ENCODE measurements around the gene CCL18.
"Not testable (repeated sequence)": the region's sequence is repeated elsewhere in the genome, so short reads cannot be mapped to it uniquely, and the experiment has no call there.

Gene CCL18

DNA sequence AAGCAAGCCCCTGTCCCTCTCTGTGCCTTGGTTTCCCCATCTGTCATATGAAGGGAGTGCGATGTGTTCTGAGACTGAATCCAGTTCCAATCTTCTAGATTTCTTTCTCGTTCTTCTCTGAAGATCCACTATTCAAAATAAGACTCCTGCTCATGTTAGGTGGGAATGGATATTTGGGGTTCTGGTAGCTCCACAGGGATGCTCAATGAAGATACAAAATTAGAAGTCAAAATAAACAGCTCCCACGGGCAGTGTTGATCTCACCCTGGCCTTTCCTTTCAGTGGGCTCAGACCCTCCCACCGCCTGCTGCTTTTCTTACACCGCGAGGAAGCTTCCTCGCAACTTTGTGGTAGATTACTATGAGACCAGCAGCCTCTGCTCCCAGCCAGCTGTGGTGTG lies 40.2 kb downstream of the CCL18 start:
- not testable (repeated sequence) for DNase-seq (ENCODE audit: low read depth)

GRCh38 chr17:36104701-36105181 lies 40.7 kb downstream of the CCL18 start:
- no peak for DNase-seq (ENCODE audit: low read depth)

- DNase-seq (ENCODE audit: low read depth): no peak
Observed at GRCh38 chr17:36105781-36106492, 41.9 kb downstream of the CCL18 start.

- DNase-seq (ENCODE audit: low read depth): no peak
Observed at GRCh38 chr17:36106493-36106835, 42.4 kb downstream of the CCL18 start.

DNA sequence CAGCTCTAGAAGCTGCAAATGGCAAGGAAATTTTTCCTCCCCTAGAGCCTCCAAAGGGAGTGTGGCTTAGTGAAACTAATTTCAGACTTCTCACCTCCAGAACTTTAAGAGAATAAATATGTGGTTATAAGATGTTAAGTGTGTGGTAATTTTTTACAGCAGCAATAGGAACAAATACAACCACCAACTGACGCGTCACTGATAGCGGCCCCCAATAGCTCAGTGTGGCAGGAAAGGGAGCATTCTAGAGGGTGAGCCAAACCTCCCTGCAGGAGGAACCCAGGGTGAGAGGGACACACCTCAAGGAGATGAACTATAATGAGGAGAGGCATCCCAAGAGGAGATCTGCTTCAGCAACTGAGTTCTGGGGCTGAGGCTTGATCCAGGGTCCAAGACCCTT lies 43.6 kb downstream of the CCL18 start:
- no peak for DNase-seq (ENCODE audit: low read depth)

GRCh38 chr17:36108265-36108664 lies 44.2 kb downstream of the CCL18 start:
- DNase-seq (ENCODE audit: low read depth): not testable (repeated sequence)

GRCh38 chr17:36111068-36111490 lies 47.0 kb downstream of the CCL18 start:
- no peak for DNase-seq (ENCODE audit: low read depth)

DNA sequence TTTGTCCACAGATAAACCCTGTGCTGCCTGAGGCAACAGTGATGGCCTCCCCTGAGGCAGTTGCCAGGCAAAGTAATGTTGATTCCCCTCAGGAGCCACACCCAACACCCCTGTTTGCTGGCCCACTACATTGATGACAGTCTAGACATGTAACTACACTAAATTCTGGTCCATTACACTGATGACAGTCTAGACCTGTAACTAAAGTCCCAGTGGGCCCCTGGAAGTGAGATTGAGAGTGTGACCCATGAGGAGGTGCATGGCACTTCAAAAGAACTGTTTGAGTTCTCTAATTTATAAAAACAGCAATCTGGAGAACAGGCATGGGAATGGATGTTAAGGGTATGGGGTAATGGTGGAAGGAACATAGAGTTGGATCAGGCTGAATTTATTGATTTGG lies 48.5 kb downstream of the CCL18 start:
- DNase-seq (ENCODE audit: low read depth): no peak

DNA sequence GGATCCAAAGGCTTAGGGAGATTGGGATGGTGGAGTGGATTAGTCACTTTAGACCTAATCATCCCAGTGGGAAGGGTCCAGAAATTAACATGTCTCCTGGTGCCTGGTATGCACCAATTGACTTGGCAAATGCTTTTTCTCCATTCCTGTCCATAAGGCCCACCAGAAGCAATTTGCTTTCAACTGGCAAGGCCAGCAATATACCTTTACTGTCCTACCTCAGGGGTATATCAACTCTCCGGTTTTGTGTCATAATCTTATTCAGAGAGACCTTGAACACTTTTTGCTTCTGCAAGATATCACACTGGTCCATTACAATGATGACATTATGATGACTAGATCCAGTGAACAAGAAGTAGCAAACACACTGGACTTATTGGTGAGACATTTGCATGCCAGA lies 49.1 kb downstream of the CCL18 start:
- not testable (repeated sequence) for DNase-seq (ENCODE audit: low read depth)

GRCh38 chr17:36114971-36115648 lies 51.0 kb downstream of the CCL18 start:
- DNase-seq (ENCODE audit: low read depth): not testable (repeated sequence)

GRCh38 chr17:36115649-36115977 lies 51.5 kb downstream of the CCL18 start:
- not testable (repeated sequence) for DNase-seq (ENCODE audit: low read depth)

DNA sequence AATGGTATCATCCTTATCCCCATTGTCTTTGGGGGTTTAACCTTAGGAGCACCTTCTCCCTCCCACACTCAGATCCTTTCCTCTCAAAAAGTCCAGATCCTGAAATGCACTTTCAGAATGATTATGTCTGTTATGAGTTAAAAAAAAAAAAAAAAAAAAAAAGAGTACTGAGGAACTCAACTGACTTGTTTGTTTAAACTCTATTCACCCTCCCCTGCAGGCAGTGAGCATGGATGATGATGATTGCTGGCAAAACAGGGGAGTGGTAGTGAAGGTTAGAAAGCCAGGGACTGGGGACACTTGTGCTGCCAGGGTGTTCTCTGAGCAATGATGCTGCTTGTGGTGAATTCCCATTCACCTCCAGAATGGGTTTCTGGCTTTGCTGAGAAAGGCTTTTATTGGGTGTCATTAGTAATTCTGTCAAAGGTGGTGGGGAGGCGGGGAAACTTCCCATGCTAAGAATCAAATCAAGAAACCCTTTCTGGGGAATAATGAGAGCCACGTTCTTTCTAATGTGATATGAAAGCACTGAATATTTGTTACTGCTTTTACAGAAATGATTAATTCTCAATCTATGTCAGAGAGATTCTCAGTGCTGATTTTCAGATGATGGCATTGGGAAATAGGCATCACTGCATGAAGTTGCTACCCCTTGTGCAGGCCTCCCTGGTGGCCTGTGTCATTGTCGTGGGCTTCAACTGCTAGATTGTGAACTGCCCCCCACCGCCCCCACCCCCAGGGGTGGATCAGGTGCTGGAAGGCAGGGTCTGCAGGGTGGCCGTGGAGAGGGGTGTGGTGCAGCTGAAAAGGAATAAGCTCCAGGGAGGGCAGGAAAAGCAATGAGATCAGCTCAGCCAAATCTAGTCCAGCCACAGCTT lies 53.7 kb downstream of the CCL18 start:
- DNase-seq (ENCODE audit: low read depth): no peak

DNA sequence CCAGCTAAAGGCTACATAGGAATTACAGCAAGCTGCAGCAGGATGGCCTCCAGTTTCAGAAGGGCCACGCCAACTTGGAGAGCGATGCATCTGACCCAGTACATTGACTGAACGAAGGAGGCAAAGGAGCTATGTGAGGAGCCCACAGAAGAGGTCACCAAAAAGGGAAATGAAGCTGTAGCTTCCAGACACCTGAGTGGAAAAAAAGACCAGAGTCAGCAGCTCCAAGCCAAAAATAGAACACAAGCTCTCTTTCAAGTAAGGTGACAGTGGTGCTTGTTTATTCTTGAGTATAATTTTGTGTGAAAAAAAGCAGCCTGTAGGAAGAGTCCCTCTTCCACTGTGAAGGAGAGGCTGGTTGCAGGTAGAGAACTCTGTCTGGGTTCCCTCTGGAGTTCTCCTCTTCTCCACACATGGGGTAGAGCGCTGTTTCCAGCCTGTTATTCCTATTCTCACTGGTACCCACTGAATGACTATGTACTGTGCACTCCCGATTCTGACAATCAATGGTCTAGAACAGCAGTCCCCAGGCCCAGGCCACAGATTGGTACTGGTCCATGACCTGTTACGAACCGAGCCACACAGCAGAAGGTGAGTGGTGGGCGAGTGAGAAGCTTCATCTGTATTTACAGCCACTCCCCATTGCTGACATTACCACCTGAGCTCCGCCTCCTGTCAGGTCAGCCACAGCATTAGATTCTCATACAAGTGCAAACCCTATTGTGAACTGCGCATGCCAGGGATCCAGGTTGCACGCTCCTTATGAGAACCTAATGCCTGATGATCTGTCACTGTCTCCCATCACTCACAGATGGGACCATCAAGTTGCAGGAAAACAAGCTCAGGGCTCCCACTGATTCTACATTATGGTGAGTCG lies 54.6 kb downstream of the CCL18 start:
- DNase-seq (ENCODE audit: low read depth): no peak

GRCh38 chr17:36120221-36120620 lies 56.1 kb downstream of the CCL18 start:
- no peak for DNase-seq (ENCODE audit: low read depth)

DNA sequence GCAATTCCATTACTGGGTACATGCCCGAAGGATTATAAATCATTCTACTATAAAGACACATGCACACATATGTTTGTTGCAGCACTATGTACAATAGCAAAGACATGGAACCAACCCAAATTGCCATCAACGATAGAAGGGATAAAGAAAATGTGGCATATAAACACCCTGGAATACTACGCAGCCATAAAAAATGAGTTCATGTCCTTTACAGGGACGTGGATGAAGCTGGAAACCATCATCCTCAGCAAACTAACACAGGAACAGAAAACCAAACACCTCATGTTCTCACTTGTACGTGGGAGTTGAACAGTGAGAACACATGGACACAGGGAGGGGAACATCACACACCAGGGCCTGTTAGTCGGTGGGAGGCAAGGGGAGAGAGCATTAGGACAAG lies 57.0 kb downstream of the CCL18 start:
- not testable (repeated sequence) for DNase-seq (ENCODE audit: low read depth)
